Ishikawa (cell line): ENCODE results near the gene ATF7.

ENCODE experiments used
- CEBPB ChIP-seq: IDR thresholded peaks from 2 replicates; pipeline ENCODE4 v1.6.1; 2012
- CREB1 ChIP-seq: IDR thresholded peaks from 2 replicates; pipeline ENCODE4 v1.6.1; 2012; ENCODE audit warnings: low read depth
- EGR1 ChIP-seq: IDR thresholded peaks from 2 replicates; pipeline ENCODE4 v1.6.1; 2012
- EP300 ChIP-seq: IDR thresholded peaks from 2 replicates; pipeline ENCODE4 v1.6.1; 2012; ENCODE audit warnings: borderline replicate concordance
- FOXM1 ChIP-seq: IDR thresholded peaks from 2 replicates; pipeline ENCODE4 v1.6.1; 2012; ENCODE audit warnings: low read depth, borderline replicate concordance
- MAX ChIP-seq: IDR thresholded peaks from 2 replicates; pipeline ENCODE4 v1.6.1; 2012
- NFIC ChIP-seq: IDR thresholded peaks from 2 replicates; pipeline ENCODE4 v1.6.1; 2012
- RAD21 ChIP-seq: IDR thresholded peaks from 2 replicates; pipeline ENCODE4 v1.6.1; 2012; ENCODE audit warnings: low read depth
- REST ChIP-seq: IDR thresholded peaks from 2 replicates; pipeline ENCODE4 v1.6.1; 2012; ENCODE audit warnings: low read depth, mild to moderate bottlenecking
- TAF1 ChIP-seq: IDR thresholded peaks from 2 replicates; pipeline ENCODE4 v1.6.1; 2012; ENCODE audit warnings: low read depth, mild to moderate bottlenecking
- TCF12 ChIP-seq: IDR thresholded peaks from 2 replicates; pipeline ENCODE4 v1.6.1; 2012; ENCODE audit warnings: low read depth
- TEAD4 ChIP-seq: IDR thresholded peaks from 2 replicates; pipeline ENCODE4 v1.6.1; 2012
- USF1 ChIP-seq: IDR thresholded peaks from 2 replicates; pipeline ENCODE4 v1.6.1; 2012
- YY1 ChIP-seq: IDR thresholded peaks from 2 replicates; pipeline ENCODE4 v1.6.1; 2012; ENCODE audit warnings: low read depth
- ZBTB7A ChIP-seq: IDR thresholded peaks from 2 replicates; pipeline ENCODE4 v1.6.1; 2012; ENCODE audit warnings: low read depth

Gene ATF7

GRCh38 chr12:53644133-53644532 lies 18.0 kb upstream of the ATF7 start:
- no peak for TF ChIP-seq EP300
- no peak for TF ChIP-seq TAF1

GRCh38 chr12:53643232-53643979 lies 17.2 kb upstream of the ATF7 start:
- TF ChIP-seq CREB1 (no peak), TCF12 (no peak), EGR1 (no peak), CEBPB (no peak), TEAD4 (no peak), YY1 (no peak), FOXM1 (no peak), USF1 (no peak)

GRCh38 chr12:53638057-53638456 lies 11.9 kb upstream of the ATF7 start:
- TF ChIP-seq RAD21 (no peak), TAF1 (no peak), REST (no peak), CREB1 (no peak), EP300 (no peak), TCF12 (no peak), USF1 (no peak), CEBPB (no peak), NFIC (no peak), FOXM1 (no peak), YY1 (no peak), MAX (no peak), TEAD4 (no peak), EGR1 (no peak), ZBTB7A (no peak)

- TF ChIP-seq EGR1 (no peak), REST (no peak), RAD21 (no peak), USF1 (no peak), CREB1 (no peak), CEBPB (no peak), EP300 (no peak), TCF12 (no peak), TAF1 (no peak), TEAD4 (no peak), FOXM1 (no peak)
Measured at GRCh38 chr12:53636641-53637040, 10.5 kb upstream of the ATF7 start.

GRCh38 chr12:53631721-53632120 lies 5.5 kb upstream of the ATF7 start:
- no peak for TF ChIP-seq TEAD4
- no peak for TF ChIP-seq REST
- no peak for TF ChIP-seq EP300
- no peak for TF ChIP-seq USF1
- TF ChIP-seq ZBTB7A, result no peak
- no peak for TF ChIP-seq TCF12
- no peak for TF ChIP-seq CREB1
- TF ChIP-seq NFIC, result no peak
- no peak for TF ChIP-seq MAX
- no peak for TF ChIP-seq FOXM1
- no peak for TF ChIP-seq CEBPB
- TF ChIP-seq RAD21, result no peak
